H1 (cell line): ENCODE results near the gene RASGRP4. TPM values are rescaled to one million over a fixed set of nuclear protein-coding genes. Genes with fewer than 3 reads are reported as not detected.

Source experiments
- CREB1 ChIP-seq: IDR thresholded peaks from 2 replicates; pipeline ENCODE4 v1.6.1; 2012; ENCODE audit warnings: inconsistent platforms
- RNF2 ChIP-seq: fragments of 200-900, 300-1000 bp; sonication (generic); IDR thresholded peaks from 2 replicates; pipeline ENCODE4 v1.7.1; 2016; ENCODE audit warnings: borderline replicate concordance, low read depth, mild to moderate bottlenecking, antibody characterized with exemption, low read length; ENCODE audit not compliant: poor library complexity, severe bottlenecking; ENCODE audit errors: missing control alignments
- SAP30 ChIP-seq: fragments of 300-600 bp; sonication (generic); IDR thresholded peaks from 2 replicates; pipeline ENCODE4 v1.7.1; 2012; ENCODE audit warnings: low read length, moderate library complexity, mild to moderate bottlenecking, inconsistent platforms; ENCODE audit not compliant: insufficient read depth, insufficient replicate concordance
- USF2 ChIP-seq: IDR thresholded peaks from 2 replicates; pipeline ENCODE4 v1.6.1; 2011; ENCODE audit warnings: low read length, improper control_type of control experiment
- polyA plus RNA-seq, 7 experiments: library from polyadenylated mRNA; depleted of rRNA in 3 of 7; stranded (reverse) in 5 of 7; unstranded in 2 of 7; fragments of >200 nt in 5 of 7; fragments of 200-250 nt in 2 of 7; gene quantifications; 1 replicate in 5 of 7; 2 replicates in 1 of 7; 4 replicates in 1 of 7; pipeline versions ENCODE4 v1.2.1 to v1.2.3, GENCODE V29; 2011 to 2013; ENCODE audit warnings: missing spikeins in 2 of 7, mixed read lengths in 2 of 7
- total RNA-seq: library from RNA; stranded (reverse); fragmentation: NEBNext Ultra II Directional; extraction: Animal tissue kit (Norgen Biotek cat#: 25700); gene quantifications from 2 replicates; pipeline ENCODE4 v1.2.1, GENCODE V29; 2021

The RASGRP4 gene
- total and polyA plus RNA-seq, 2 of the 8 experiments (the other 6 are each of a cell fraction or from before 2014, with no cell fraction given) = 1.9 to 3.1 TPM

- TF ChIP-seq SAP30 (no peak), CREB1 (no peak), USF2 (no peak), RNF2 (no peak)
These were observed 50.3 kb downstream of the RASGRP4 start (continued) for GRCh38 chr19:38375748-38376147.
